K562 (cell line): Measurements from ENCODE around the gene SEC16A. TPM values are rescaled to one million over a fixed set of nuclear protein-coding genes. Genes with fewer than 3 reads are reported as not detected.

Source experiments
- CGGBP1 ChIP-seq: fragments of 250-450 bp; sonication (Bioruptor Pico); IDR thresholded peaks from 2 replicates; pipeline ENCODE4 v1.9.0; 2021; ENCODE audit warnings: mild to moderate bottlenecking
- CHCHD3 ChIP-seq: fragments of 250-450 bp; sonication (Bioruptor Pico); IDR thresholded peaks from 2 replicates; pipeline ENCODE4 v2.1.2; 2022; ENCODE audit warnings: mild to moderate bottlenecking
- CHD2 ChIP-seq: IDR thresholded peaks from 2 replicates; pipeline ENCODE4 v1.6.1; 2011; ENCODE audit warnings: low read depth, low read length
- CXXC5 ChIP-seq: fragments of 250-450 bp; sonication (Bioruptor Pico); IDR thresholded peaks from 2 replicates; pipeline ENCODE4 v1.8.0; 2022; ENCODE audit warnings: inconsistent platforms, mild to moderate bottlenecking, moderate library complexity
- SRSF1 ChIP-seq: fragments of 200-400 bp; formaldehyde crosslinking; IDR thresholded peaks from 2 replicates; pipeline ENCODE4 v1.6.1; 2017; ENCODE audit warnings: mild to moderate bottlenecking, low read depth, low read length, moderate library complexity
- TGIF2 ChIP-seq: sonication (generic); formaldehyde crosslinking; IDR thresholded peaks from 2 replicates; pipeline ENCODE4 v1.8.1; 2022; ENCODE audit warnings: mild to moderate bottlenecking, missing genetic modification reagents, moderate library complexity
- ZBTB40 ChIP-seq, 2 experiments: fragments of 450-650 bp in 1 of 2; sonication (generic) in 1 of 2; formaldehyde crosslinking in 1 of 2; IDR thresholded peaks; 2 replicates each; pipeline versions ENCODE4 v1.7.1 to v1.9.0; 2016 to 2022; ENCODE audit warnings: inconsistent platforms in 1 of 2, mild to moderate bottlenecking in 1 of 2, missing genetic modification reagents in 1 of 2
- ZNF124 ChIP-seq: sonication (generic); formaldehyde crosslinking; IDR thresholded peaks from 2 replicates; pipeline ENCODE4 v1.8.1; 2022; ENCODE audit warnings: missing genetic modification reagents
- ZNF134 ChIP-seq: fragments of 250-450 bp; sonication (Bioruptor Pico); conservative IDR thresholded peaks from 2 replicates; pipeline ENCODE4 v1.4.0; 2020
- ZNF165 ChIP-seq: fragments of 250-450 bp; sonication (Bioruptor Pico); IDR thresholded peaks from 2 replicates; pipeline ENCODE4 v1.4.0; 2020; ENCODE audit warnings: borderline replicate concordance
- ZNF395 ChIP-seq: fragments of 200-800 bp; sonication (Bioruptor generic); IDR thresholded peaks from 2 replicates; pipeline ENCODE4 v1.6.1; 2017; ENCODE audit warnings: missing genetic modification characterization, missing compliant biosample characterization
- ZNF696 ChIP-seq: fragments of 250-450 bp; sonication (Bioruptor Pico); conservative IDR thresholded peaks from 2 replicates; pipeline ENCODE4 v1.4.0; 2020; ENCODE audit warnings: mild to moderate bottlenecking, moderate library complexity
- polyA plus RNA-seq, 8 experiments: library from polyadenylated mRNA; depleted of rRNA in 4 of 8; stranded (reverse) in 5 of 8; unstranded in 3 of 8; fragments of >200 nt; fragmentation: Nextera tagmentation in 2 of 8; fragmentation: Illumina TruSeq in 1 of 8; extraction: Ambion mirVana in 2 of 8; extraction: Trizol in 1 of 8; gene quantifications; 2 replicates each; pipeline versions ENCODE4 v1.2.1 to v1.2.3, GENCODE V29; 2011 to 2014; ENCODE audit warnings: inconsistent platforms in 1 of 8, missing spikeins in 1 of 8
- total RNA-seq, 7 experiments: library from RNA; depleted of rRNA in 6 of 7; stranded (reverse); fragments of >200 nt in 6 of 7; fragmentation: Illumina TruSeq in 2 of 7; extraction: Trizol in 2 of 7; gene quantifications; 2 replicates each; pipeline versions ENCODE4 v1.2.1 to v1.2.3, GENCODE V29; 2011 to 2021; ENCODE audit warnings: low replicate concordance in 1 of 7
- TF ChIP-seq, protein P1 (sequence below): fragments of 250-450 bp; sonication (Bioruptor Pico); IDR thresholded peaks from 2 replicates; pipeline ENCODE4 v1.5.1; 2021; ENCODE audit warnings: mild to moderate bottlenecking

The SEC16A gene
- total and polyA plus RNA-seq, 9 of the 15 experiments (the other 6 are each of a cell fraction or from before 2014, with no cell fraction given) = 8.3 to 62.8 (median 14.0) TPM

GRCh38 chr9:136511670-136512592, 29.1 kb upstream of the SEC16A start (continued):
- TF ChIP-seq CHCHD3 (CRISPR knock-in tag) = no peak
- no peak for TF ChIP-seq ZNF124
- no peak for TF ChIP-seq CGGBP1 (CRISPR knock-in tag)
- TF ChIP-seq ZBTB40 (IDR thresholded peaks at IDR 0.05) = peak; percentile 75
- no peak for TF ChIP-seq ZBTB40 (CRISPR knock-in tag; IDR thresholded peaks at IDR 0.05)
- TF ChIP-seq SRSF1 = no peak
- peak; percentile 88 for TF ChIP-seq CXXC5 (CRISPR knock-in tag)
- no peak for TF ChIP-seq CHD2
- TF ChIP-seq, protein P1, sequence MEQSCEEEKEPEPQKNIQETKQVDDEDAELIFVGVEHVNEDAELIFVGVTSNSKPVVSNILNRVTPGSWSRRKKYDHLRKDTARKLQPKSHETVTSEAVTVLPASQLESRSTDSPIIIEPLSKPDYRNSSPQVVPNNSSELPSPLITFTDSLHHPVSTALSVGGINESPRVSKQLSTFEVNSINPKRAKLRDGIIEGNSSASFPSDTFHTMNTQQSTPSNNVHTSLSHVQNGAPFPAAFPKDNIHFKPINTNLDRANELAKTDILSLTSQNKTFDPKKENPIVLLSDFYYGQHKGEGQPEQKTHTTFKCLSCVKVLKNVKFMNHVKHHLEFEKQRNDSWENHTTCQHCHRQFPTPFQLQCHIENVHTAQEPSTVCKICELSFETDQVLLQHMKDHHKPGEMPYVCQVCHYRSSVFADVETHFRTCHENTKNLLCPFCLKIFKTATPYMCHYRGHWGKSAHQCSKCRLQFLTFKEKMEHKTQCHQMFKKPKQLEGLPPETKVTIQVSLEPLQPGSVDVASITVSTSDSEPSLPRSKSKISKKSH (CRISPR knock-in tag) = no peak
- TF ChIP-seq ZNF395 (CRISPR knock-in tag) = peak; percentile 88
- TF ChIP-seq ZNF165 (CRISPR knock-in tag) = no peak
- 0 out of 2 replicates have a peak, but pooled peaks have one; percentile 10 for TF ChIP-seq ZNF134 (CRISPR knock-in tag)
- no peak for TF ChIP-seq ZNF696 (CRISPR knock-in tag)
- no peak for TF ChIP-seq TGIF2 (CRISPR knock-in tag)
